ENCODE results near the gene SLC25A23.

- TF ChIP-seq, protein P1, sequence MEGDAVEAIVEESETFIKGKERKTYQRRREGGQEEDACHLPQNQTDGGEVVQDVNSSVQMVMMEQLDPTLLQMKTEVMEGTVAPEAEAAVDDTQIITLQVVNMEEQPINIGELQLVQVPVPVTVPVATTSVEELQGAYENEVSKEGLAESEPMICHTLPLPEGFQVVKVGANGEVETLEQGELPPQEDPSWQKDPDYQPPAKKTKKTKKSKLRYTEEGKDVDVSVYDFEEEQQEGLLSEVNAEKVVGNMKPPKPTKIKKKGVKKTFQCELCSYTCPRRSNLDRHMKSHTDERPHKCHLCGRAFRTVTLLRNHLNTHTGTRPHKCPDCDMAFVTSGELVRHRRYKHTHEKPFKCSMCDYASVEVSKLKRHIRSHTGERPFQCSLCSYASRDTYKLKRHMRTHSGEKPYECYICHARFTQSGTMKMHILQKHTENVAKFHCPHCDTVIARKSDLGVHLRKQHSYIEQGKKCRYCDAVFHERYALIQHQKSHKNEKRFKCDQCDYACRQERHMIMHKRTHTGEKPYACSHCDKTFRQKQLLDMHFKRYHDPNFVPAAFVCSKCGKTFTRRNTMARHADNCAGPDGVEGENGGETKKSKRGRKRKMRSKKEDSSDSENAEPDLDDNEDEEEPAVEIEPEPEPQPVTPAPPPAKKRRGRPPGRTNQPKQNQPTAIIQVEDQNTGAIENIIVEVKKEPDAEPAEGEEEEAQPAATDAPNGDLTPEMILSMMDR (IDR thresholded peaks at IDR 0.05; ENCODE audit: borderline replicate concordance, extremely low read depth, low read length, poor library complexity, severe bottlenecking): no peak
- no peak for TF ChIP-seq EZH2 (IDR thresholded peaks at IDR 0.05; ENCODE audit: borderline replicate concordance, low read depth, low read length, severe bottlenecking)
These were observed 41.5 kb upstream of the SLC25A23 start for GRCh38 chr19:6500837-6501739.
